Activated CD8-positive, alpha-beta memory T cell treated with anti-CD3 and anti-CD28 coated beads, Interleukin-2, amount 50 U/mL, for 4 hours (primary cell): Measurements from ENCODE around the gene IFITM10.

Experiments
- DNase-seq: peaks from one replicate; pipeline ENCODE4 v3.0.0-alpha.2; 2020

The IFITM10 gene

DNA sequence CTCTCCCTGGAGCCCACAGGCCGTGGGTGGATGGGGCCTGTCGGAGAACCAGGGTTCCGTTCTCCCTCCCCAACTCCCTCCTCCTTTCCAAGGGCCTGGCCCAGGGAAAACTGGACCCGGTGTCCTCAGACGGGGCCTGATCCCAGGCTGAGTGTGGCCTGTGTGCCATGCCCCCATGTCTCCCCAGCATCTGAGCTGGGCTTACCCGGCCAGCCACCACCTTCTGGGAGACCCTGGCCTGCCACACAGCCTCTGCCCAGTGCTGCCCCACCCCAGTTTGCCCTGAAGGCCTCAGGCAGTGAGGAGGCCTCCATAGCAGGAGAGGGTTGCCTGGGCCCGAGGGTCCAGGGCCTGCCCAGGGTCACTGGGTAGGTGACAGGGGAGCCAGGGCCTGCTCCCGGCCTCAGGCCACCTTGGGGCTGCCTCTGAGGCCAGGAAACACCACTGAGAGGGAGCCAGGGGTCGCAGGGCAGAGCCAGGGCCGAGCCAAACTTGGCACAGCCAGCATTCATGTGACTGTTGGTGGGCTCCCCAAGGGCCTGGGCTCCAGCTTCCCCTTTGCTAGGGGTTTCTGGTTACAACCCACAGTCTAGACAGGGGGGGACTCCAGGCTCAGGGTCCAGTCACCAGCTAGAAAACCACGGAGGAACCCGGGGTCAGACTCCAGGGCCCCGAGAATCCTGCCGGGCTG, 590 bp upstream of the IFITM10 start:
- peak; percentile 13 for DNase-seq

DNA sequence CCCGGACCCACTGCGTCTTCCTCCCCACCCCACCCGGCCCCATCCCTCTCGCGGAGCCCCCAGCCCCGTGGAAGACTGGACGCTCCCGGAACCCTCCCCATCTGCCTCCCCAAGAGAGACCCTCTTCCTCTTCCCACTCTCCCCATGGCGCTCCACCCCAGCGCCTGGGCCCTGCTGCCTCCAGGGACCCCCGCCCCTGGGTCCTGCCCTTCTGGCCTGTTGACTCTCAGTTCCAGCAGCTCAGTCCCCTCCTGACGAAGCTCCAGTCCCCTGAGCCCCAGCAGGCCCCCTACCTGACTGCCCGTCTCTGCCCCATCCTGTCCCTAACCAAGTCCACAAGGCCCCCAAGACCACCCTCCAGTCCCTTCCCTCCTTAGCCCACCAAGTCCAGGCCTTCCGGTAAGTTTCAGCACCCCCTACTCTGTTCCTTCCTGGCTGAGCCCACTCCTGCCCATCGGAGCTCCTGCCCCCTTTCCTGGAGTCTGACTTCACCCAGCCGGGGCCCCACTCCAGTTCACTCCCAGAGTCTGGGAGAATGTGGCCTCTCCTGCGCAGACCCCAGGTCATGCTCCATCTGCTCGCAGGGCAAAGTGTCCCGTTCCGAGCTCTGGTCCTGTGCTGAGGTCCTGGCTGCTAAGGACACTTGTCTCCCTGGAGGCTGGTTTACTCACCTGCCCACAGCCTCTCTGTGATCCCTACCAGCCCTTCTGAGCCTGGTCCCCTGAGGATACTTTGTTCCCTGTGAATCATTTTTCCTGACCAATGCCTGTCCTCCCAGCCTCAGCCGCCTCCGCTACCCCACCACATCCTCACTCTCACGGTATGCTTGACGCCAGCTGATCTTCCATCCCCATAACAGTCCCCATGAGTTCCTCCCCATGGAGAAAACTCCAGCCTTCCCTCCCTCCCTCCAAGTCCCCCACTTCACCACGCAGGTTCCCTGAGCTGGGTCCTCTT, 722 bp downstream of the IFITM10 start:
- peak; percentile 12 for DNase-seq

GRCh38 chr11:1748636-1749394, 1.6 kb downstream of the IFITM10 start:
- peak; percentile 21 for DNase-seq

DNA sequence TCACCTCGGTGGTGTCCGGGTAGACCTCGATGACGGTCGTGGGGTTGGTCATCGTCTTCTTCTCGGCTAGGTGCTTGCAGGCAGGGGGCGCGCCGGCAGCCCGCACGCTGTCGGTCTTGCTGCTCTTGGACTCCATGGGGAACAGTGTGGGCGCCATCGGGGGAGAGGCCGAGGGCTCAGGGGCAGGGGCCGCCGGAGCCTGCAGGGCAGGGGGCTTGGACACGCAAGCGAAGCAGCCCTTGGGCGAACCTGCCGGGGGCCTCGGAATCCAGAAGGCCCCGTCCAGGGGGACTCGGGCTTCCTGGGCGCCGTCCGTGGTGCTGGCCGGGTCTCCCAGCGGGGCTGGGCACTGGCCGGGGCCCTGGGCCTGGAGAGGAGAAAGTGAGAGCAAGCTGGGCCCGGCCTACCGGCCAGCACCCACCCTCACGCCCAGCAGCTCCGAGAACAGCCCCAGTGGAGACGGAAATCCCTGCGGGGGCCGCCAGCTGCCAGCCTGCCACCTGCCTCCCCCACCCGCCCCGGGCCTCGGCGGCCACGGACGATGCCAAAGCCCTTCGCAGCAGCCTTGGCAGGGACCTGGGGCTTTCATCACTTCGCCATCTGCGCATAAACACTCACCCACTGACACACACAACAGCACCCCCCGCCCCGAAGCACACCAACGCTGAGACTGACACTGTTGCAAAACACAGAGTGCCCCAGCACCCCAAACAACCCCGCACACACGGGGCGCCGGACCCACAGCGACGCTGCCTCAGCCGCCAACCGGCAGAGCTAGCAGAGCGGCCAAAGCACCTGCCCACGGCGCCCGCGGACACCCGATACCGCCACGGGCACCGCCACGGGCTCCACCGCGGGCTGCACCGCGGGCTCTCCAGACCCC, 2.4 kb downstream of the IFITM10 start:
- no peak for DNase-seq

- no peak for DNase-seq
Measured at GRCh38 chr11:1746956-1747752, 3.2 kb downstream of the IFITM10 start.

DNA sequence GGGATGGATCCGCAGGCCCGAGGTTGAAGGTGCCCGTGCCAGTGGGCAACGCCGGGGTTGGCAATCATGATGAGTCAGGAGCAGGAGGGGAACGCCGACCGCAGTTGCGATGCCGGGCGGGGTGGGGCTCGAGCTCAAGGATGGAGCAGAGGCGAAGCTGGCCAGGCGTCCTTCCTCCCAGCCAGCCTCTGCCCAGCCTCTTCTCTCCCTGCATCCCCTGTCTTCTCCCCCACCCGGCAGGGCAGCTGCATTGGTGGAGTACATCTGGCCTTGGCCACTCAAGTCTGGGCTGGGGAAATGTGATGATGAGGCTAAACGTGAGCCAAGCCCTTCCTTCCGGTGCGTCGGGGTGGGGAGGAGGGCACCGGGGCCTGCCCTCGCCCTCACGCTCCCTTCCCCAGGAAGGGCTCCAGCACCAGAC, 3.9 kb downstream of the IFITM10 start:
- DNase-seq = no peak

DNA sequence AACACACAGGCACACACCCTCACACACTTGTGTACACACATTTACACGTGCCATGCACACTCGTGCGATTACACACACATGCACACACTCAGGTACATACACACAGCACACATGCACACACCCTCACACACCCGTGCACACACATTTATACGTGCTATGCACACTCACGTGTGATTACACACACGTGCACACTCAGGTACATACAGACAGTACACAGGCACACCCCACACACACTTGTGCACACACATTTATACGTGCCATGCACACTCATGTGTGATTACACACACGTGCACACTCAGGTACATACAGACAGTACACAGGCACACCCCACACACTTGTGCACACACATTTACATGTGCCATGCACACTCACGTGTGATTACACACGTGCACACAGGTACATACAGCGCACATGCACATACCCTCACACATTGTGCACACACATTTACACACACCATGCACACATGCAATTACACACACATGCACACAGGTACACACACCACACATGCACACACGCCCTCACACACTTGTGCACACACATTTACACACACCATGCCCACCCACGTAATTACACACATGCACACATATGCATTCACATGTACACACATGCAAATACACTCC, 4.6 kb downstream of the IFITM10 start:
- no peak for DNase-seq

DNA sequence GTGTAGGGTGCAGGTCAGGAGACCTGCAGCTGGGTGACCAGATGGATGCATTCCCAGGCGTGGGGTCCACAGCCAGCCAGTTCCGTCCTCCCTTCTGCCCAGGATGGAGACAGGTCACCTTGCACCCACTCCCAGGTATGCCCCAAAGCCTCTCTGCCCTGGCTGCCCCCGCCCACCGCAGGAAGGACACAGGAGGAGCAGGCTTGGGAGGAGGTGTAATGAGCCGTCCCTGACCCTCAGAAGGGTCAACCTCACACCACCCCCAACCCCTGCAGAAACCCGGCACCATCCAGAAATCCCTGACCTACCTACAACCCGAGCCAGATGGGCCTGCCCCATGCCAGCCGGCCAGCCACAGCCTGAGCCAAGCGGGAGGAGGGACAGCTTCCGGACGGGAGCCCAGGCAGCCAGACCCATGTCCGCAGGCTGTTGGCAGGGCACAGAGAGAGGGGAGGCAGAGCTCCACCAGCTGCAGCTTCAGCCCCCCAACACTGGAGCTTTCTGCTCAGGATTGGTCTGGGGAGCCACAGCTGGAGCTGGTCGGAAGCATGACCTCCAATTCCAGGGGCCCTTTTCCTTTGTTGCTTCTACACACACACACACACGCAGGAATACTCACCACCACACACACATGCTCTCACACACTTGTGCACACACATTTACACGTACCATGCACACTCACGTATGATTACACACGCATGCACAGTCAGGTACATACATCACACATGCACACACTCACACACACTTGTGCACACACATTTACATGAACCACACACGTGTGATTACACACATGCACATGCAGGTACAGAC, 5.3 kb downstream of the IFITM10 start:
- no peak for DNase-seq

DNA sequence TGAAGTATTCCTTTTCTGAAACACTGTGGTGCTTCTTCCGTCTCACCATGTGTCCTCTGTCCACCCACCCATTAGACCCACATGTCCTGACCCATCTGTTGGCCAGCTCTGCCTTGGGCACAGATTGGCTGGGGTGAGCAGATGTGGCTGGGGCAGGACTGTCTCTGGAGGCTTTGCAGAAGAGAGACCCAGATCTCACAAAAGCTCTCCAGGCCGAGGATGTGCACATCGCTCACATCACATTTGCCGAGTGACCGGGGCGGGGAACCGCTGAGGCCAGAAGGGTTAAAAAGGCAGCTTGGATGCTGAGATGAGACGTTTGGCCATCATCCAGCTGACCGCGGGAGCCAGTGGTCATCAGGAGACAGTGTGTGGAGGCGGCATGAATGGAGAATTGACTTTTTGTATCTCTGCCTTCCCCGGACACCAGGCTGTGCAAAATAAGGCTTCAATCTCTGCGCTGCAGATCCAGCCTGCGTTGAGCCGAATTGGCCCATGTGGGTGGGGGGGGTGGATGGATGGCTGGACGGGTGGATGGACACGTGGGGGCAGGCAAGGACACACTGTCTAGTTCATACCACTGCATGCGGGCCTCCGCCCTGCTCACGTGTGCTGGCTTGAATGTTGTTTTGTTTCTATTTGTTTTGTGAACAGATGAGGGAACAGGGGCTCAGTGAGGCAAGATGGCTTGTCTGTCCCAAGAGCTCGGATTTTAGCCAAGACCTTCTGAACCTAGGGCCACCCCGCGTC, 6.1 kb downstream of the IFITM10 start:
- DNase-seq = no peak

DNA sequence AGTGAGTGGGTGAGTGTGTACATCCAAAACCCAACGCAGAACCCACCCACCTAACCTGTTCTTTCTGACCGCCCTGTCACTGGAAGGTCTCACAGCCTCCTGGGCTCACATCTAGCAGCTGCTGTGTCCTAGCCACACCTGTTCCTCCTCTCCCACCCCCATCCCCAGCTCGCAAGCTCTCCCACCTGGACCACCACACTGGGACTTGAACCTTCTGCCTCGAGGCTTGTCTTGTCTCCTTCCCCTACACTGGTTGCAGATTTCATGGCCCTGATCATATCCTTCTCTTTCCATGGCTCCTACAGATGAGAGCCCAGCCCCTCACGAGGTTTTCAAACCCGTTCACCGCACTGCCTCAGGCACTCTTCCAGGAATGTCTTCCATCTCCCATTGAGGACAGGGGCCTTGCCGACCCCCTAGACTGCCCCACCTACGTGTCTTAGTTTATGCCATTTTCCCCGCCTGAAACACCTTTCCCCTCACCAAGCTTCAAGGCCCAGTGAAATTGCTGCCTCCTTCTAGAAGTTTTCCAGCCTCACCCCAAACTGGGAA, 6.7 kb downstream of the IFITM10 start:
- no peak for DNase-seq

DNA sequence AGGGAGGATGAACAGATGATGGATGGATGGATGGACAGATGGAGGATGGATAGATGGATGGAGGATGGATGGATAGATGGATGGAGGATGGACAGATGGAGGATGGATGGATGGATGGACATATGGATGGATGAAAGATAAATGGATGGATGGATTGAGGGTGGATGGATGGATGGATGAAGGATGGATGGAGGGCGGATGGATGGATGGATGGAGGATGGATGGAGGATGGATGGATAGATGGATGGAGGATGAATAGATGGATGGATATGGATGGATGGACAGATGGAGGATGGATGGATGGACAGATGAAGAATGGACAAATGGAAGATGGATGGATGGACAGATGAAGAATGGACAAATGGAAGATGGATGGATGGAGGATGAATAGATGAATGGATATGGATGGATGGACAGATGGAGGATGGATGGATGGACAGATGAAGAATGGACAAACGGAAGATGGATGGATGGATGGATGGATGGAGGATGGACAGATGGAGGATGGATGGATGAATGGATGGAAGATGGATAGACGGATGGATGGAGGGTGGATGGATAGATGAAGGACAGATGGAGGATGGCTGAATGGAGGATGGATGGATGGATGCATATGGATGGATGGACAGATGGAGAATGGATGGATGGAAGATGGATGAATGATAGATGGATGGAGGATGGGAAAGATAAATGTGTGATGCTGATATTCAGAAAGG, 7.4 kb downstream of the IFITM10 start:
- DNase-seq = no peak

GRCh38 chr11:1742371-1742770, 8.0 kb downstream of the IFITM10 start:
- DNase-seq = no peak

DNA sequence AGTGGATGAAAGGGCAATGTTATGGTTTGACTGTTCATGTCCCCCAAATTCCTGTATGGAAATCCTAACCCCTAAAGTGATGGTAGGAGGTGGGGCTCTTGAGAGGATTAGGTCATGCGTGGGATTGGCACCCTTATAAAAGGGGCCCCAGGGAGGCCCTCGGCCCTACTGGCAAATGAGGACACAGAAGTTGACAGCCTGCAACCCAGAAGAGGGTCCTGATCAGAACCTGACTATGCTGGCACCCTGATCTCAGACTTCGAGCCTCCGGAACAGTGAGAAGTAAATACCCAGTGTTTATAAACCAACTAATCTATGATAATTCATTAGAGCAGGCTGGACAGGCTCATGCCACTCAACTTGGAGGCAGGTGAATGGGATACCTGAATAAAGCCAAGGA, 8.7 kb downstream of the IFITM10 start:
- no peak for DNase-seq

- no peak for DNase-seq
Measured at GRCh38 chr11:1740786-1741530, 9.4 kb downstream of the IFITM10 start.

DNA sequence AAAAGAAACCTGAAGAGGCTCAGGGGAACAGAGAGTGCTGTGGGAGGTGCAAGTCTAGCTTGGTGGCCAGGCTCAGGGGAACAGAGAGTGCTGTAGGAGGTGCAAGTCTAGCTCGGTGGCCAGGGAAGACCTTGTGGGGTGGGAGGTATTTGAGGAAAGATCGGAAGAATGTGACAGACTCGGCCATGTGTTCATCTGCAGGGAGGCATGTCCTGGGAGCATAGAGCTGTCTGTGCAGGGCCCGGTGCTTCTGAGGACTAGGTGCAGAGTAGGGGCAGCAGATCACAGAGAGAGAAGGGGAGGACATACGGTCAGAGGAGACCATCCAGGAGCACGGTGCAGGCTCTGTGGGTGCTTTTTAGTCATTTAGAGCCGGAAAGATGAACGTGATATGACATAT, 10.8 kb downstream of the IFITM10 start:
- DNase-seq = no peak

- no peak for DNase-seq
Measured at GRCh38 chr11:1738380-1738779, 12.0 kb downstream of the IFITM10 start.

DNA sequence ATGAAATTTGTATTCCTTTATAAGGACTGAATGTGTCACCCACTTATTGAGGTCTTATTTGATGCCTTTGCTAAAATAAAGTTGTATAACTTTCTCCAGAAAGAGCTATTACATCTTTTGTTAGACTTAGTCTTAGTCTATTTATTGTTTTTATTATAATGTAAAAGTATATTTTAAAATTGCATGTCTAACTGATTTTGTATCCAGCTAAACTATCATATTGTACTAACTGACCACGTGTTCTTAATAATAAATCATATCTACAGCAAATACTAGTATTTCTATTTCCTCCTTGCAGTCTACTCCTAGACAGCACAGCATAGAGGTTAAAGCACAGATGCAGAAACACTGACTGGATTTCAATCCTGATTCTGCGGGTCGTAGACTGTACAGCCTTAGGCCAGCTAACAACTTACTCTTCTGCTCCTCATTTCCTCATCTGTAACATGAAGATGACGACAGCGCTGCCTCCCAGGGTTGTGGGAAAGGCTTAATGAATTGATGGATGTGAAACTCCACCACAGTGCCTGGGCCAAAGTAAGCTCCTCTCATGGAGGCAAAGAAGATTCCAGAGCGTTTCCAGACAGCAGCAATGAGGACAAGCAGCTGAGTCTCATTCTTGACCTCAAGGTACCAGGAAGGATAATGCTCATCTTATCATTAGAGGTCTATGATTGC, 13.2 kb downstream of the IFITM10 start:
- DNase-seq = no peak
